NCI-H1694 treated with DMSO at 0.1 percent for 48 hours (cell line): ENCODE results near the gene RAI14.
"Not testable (repeated sequence)": the region's sequence is repeated elsewhere in the genome, so short reads cannot be mapped to it uniquely, and the experiment has no call there.

Experiments used
- DNase-seq: peaks from one replicate; lab custom pipeline; 2025; lab: John Stamatoyannopoulos, UW

Gene RAI14

GRCh38 chr5:34770486-34770885 is 114.4 kb downstream of the RAI14 start:
- DNase-seq = no peak

- no peak for DNase-seq
Observed at GRCh38 chr5:34771076-34771475, 114.9 kb downstream of the RAI14 start.

DNA sequence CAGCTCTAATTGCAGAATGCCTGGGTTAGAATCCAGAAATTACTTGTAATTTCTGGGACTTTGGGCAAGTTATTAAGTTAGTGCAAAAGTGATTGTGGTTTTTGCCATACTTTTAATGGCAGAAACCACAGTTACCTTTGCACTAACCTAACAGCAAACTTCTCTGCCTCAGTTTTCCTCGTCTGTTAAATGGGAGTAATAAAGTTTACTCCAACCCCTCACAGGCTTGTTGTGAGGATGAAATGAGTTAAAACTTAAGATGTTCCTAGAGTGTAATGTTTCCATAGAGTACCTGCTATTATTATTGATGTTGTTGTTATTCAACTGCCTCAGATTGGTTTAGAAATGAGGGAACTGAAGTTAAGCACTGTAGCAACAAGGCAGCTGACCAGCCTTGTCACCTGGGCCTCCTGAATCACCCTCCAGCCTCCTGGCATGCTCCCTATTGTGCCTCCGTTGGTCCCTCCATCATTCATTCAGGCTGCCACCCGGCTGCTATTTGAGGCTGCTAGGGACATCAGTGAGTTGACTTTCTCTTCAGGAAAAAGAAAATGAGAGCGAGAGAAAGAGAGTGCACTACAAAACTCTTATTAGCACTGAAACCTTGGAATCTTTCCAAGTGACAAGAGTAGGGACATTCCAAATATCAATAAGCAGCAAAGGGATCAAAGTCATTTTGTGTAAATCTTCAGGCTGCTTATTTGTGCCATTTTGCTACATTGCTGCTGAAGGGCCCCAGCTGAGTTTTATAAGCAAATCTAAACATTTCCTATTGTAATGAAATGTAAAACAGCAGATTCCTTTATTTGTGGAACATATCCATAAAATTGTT is 116.4 kb downstream of the RAI14 start:
- no peak for DNase-seq

DNA sequence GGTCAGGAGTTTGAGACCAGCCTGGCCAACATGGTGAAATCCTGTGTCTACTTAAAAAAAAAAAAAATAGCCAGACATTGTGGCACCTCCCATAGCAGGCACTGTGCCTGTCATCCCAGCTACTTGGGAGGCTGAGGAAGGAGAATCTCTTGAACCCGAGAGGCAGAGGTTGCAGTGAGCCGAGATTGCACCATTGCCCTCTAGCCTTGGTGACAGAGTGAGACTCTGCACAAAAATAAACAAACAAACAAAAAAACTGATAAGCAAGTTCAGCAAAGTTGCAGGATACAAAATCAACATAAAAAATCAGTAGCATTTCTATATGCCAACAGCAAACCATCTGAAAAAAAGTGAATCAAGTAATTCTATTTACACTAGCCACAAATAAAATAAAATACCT is 118.0 kb downstream of the RAI14 start:
- DNase-seq = no peak

DNA sequence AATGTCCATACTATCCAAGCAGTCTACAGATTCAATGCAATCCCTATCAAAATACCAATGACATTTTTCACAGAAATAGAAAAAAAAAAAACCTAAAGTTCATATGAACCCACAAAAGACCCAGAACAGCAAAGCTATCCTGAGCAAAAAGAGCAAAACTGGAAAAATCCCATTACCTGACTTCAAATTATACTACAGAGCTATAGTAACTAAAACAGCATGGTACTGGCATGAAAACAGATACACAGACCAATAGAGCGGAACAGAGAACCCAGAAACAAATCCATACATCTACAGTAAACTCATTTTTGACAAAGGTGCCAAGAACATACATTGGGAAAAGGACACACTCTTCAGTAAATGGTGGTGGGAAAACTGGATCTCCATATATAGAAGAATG is 118.5 kb downstream of the RAI14 start:
- not testable (repeated sequence) for DNase-seq

GRCh38 chr5:34775886-34776285 is 119.8 kb downstream of the RAI14 start:
- no peak for DNase-seq

GRCh38 chr5:34778091-34778850 is 122.1 kb downstream of the RAI14 start:
- no peak for DNase-seq

- DNase-seq = not testable (repeated sequence)
Observed at GRCh38 chr5:34783892-34784291, 127.8 kb downstream of the RAI14 start.

- DNase-seq = no peak
Observed at GRCh38 chr5:34787035-34787434, 130.9 kb downstream of the RAI14 start.

DNA sequence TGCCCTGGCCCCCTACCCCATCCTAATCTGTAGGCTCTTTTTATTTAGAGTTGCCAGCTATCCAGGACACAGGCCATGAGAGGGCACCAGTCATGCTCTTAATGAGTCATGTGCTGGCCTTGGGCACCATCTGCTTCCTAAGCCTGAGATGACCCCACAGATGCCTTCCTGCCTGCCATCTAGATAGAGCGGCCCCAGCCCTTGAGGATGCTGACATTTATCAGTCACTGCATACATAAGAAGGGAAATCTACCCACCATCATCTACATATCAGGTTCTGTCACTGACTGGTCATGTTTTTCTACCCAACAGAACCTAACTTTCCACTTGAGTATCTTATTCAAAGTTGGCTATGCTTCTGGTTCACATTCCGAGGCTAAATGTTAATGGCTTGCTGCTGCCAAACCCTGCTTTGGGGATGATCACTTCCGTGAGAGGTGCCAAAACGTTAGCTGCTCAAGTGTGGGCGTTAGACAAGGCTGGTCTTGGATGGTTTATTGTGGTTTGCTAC is 132.9 kb downstream of the RAI14 start:
- no peak for DNase-seq

DNA sequence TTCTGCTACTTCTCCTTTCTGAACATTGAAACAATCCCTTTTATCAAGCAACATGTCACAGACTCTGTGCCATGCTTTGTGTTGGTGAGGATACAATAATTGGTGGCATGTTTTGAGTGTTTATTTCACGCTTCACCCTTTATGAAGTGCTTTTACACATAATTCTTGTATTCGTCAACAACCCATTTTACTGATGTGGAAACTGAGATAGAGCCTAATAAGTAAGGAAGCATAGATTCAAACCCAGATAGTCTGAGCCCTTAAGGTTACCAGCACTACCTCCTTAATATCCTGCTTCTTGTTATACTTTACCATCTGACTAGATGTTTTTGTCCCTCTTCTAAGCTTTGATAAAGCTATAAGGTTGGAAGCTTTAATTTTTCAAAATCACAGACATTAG is 133.5 kb downstream of the RAI14 start:
- no peak for DNase-seq

DNA sequence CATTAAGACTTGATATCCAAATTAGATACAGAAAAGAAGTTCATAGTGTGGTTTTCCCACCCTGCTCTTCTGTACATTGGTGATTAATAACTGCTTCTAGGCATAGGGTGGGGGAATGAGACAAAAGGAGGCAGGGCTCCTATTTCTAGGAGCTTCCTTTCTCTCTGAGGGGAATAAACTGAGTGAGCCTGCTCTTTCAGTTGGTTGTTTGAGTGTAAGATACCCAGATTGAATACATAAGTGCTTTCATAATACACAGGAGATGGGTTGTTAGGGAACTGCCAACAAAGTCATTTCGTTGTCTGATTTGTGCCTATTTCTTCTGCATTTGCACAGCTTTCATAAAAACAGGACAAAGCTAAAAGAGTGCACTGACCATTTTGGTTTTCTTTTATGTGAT is 133.9 kb downstream of the RAI14 start:
- no peak for DNase-seq

DNA sequence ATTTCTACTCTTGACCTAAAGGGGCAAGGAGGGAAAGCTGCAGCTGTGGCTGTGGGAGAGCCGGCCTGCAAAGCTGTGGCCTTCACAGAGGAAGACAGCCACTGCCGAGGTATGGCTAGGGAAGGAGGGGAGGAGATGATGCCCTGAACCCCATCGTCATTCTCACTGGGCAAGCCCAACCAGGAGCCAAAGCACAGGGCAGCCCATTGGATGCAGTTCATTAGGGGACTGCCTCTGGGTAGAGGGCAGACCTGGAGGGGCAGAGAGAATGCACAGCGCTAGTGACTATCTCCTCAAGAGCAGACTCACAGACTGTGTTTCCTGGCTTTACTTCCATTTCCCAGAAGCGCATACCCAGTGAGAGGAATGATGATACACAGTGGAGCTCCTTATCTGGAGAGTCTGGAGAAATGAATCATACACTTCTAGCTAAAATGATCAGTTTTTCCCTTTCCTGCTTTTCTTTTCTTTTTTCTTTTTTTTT is 135.7 kb downstream of the RAI14 start:
- no peak for DNase-seq

DNA sequence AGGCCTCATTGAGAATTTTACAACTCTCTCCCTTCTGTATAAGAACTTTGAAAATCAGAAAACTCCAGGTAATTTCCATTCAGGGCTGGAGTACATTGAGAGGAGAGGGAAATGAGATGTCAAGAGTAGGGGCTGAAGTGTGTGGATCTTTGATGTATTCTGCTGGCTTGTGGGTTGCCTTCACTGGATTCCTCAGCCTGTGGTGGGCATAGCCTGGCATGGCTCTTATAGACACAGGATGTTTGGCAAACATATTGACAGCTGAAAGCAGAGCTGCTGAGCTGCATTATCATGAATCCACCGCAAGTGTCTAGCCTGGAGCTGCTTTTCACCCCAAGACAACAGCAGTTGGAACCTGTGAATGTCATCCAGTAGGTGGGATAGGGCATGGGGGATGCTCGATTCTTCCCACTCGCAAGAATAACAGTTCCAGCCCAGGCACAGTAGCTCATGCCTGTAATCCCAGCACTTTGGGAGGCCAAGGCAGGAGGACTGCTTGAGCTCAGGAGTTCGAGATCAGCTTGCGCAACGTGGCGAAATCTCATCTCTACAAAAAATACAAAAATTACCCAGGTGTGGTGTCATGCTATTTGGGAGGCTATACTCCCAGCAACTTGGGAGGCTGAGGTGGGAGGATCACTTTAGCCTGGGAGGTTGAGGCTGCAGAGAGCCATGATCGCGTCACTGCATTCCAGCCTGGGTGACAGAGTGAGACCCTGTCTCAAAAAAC is 146.9 kb downstream of the RAI14 start:
- DNase-seq = no peak

DNA sequence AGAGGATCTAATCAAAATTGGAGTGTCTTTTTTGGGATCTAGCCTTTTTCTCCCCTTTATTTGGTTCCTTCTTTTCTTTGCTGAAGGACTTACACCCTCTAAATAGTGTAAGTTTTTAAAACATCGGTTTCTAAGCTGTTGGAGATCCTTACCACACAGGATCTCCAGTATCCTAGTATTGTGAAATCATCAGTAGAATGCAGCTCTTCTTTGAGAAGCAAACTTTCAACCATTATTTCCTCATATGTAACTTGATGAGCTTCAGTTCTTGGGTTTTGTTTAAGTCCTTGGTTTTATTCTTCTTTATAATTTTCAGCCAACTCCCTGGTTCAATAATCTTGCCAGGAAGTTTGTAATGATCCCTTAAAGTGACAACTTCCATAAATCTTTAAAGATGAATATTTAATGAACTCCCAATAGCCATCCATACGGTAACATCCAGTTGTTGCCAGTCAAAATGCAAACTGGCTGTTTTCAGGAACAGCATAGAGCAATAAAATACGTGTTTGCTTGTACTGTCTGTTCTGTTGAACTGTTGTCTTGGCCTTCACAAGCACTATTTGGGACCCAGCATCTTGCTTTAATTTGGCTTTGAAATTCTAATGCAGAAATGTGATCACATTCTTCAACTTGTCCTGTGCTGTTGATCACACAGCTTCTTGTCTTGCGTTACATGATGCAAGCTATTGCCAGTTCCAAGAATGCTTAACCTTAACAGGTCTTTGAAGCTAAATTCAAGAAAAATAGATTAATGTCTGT is 148.0 kb downstream of the RAI14 start:
- DNase-seq = no peak

DNA sequence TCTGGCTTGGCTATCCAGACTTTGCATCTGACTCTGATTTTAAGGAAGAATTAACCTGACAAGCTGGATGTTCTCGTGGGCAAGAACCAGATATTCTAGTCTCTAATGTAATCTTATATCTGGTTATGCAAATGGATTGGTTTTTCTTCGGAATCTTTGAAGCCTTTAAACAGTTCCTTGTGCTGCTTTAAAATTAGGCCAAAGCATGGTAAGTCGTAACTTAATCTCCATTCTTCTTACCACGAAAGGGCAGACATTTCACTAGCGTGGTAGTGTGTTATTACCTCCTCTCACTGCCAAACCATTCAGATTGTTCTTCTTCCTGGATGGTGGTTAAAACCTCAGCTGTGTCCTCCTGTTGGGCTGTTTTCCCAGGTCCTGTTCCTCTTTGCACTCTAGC is 148.8 kb downstream of the RAI14 start:
- no peak for DNase-seq

DNA sequence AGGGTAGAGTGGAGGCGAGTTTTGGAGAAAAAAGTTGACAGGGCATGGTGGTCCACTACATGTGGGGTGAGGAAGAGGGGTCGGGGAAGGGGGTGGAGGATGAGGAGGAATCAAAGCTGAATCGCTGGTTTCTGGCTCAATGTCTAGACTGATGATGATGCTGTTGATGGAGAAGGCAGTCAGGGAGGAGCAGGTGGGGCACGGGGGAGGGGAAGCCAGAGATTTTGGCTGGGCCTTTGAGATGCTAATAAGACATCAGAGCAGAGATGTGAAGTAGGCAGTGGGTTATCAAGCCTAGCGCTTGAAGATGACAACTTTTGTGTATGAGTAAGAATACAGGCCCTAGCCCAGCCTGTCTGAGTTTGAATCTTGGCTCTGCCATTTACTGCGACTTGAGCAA is 150.4 kb downstream of the RAI14 start:
- no peak for DNase-seq

DNA sequence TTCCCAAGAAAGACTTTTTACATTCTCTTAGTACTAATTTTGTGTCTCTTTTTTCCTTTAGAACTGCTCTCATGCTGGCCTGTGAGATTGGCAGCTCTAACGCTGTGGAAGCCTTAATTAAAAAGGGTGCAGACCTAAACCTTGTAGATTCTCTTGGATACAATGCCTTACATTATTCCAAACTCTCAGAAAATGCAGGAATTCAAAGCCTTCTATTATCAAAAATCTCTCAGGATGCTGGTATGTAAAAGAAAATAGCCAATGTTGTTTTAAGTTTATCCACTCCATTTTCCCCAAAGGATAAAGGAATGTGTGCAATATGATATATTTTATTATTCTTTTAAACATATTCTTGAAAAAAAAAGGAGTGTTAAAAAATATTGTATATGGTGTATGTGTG is 155.6 kb downstream of the RAI14 start:
- DNase-seq = no peak

DNA sequence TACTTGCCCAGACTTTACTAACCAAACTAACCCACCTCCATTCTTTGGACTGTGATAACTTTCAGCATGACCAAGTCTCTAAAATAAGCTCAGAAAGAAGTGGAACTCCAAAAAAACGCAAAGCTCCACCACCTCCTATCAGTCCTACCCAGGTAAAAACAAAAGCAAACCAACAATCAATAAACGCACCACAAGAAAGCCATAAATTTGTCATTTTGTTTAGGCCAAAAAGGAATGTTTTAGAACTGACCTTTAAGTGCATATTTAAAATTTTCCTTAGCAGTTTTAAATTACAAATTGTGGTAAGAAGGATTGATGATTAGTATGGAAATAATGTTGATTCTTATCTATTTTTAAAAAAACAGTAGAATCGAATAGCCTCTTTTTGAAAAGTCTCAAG is 157.4 kb downstream of the RAI14 start:
- no peak for DNase-seq

GRCh38 chr5:34817558-34818351 is 161.6 kb downstream of the RAI14 start:
- no peak for DNase-seq

DNA sequence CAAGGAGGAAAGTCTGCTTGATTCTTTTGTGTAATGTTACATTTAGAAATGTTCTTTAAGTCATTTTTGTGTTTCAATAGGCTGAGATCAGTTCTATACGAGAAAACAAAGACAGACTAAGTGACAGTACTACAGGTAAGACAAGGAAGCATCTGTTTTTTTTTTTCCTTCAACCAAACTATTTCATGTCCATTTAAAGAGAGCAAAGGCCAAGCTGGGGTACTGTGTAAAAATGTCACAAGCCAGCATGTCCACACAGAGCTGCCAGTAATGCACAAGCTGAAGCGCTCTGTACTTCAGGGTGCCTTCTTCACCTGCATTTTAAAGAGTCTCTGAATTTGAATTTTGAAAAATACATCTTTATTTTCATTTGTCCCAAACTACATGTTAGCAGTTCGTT is 162.6 kb downstream of the RAI14 start:
- no peak for DNase-seq
